SK-N-MC (cell line): ENCODE data around the gene AOAH.

Experiments
- EZH2 ChIP-seq: fragments of 200-600 bp; sonication (generic); IDR thresholded peaks from one replicate; pipeline ENCODE4 v1.6.1; 2017; ENCODE audit warnings: antibody characterized with exemption
- POLR2AphosphoS5 ChIP-seq: IDR thresholded peaks from 2 replicates; pipeline ENCODE4 v1.6.1; 2012; ENCODE audit warnings: mild to moderate bottlenecking, low read depth, low read length, borderline replicate concordance

GRCh38 chr7:36644625-36645422, 79.5 kb downstream of the AOAH start:
- no peak for TF ChIP-seq POLR2AphosphoS5
- no peak for TF ChIP-seq EZH2
